Measurements from ENCODE around the gene CLMN. TPM values are rescaled to one million over a fixed set of nuclear protein-coding genes. Genes with fewer than 3 reads are reported as not detected.

CLMN gene
- total and polyA plus RNA-seq, 10 of the 15 experiments (the other 5 are each of a cell fraction or from before 2014, with no cell fraction given): 7.8 to 49.3 (median 18.5) TPM

- FAIRE-seq: no peak
- Histone ChIP-seq H4K20me1 (ENCODE audit: control insufficient read depth, insufficient read depth) (no peaks in the 10 kb centered on the region), H3K79me2 (ENCODE audit: control insufficient read depth, insufficient read depth, low read length) (no peaks in the 10 kb centered on the region), H3K9ac (ENCODE audit: control insufficient read depth, insufficient read depth, low read length) (no peak overlapping the region), H3K9me3 (replicated peaks; ENCODE audit: control insufficient read depth, insufficient read depth, low read length) (no peaks in the 10 kb centered on the region; the same call in 2 of the 3 replicates), H3K4me2 (ENCODE audit: control insufficient read depth, insufficient read depth) (no peak overlapping the region), H3K27ac (ENCODE audit: control insufficient read depth, insufficient read depth) (no peak overlapping the region), H2AFZ (ENCODE audit: control insufficient read depth, low read depth, low read length) (no peak overlapping the region), H3K36me3 (ENCODE audit: control insufficient read depth in 2 of 2, insufficient read depth in 2 of 2, low read length in 1 of 2) (no peaks in the 10 kb centered on the region), H3K27me3 (replicated peaks in 1 of 2; ENCODE audit: control insufficient read depth in 2 of 2, insufficient read depth in 2 of 2, low read length in 1 of 2) (no peaks in the 10 kb centered on the region), H3K4me1 (ENCODE audit: control insufficient read depth, insufficient read depth, low read length) (peaks cover 7% of the 10 kb centered on the region), H3K4me3 (no peak overlapping the region)
- no peak for ATAC-seq
- ChIA-PET SMC1A (ENCODE audit: uncharacterized antibody, unreplicated experiment) (no interaction called here), POLR2A (interaction anchor here (0.7 kb wide), 1 partner anchor 166 kb away, joined by 3 read pairs; no protein-coding TSS in a partner anchor), RAD21 (ENCODE audit: unreplicated experiment) (no interaction called here), CTCF (no interaction called here)
- WGBS (ENCODE audit: insufficient coverage, insufficient replicate concordance, low lambda C conversion rate, missing lambda C conversion rate): 62% methylated on average over 7 of the region's 7 CpGs
- DNase-seq (ENCODE audit: low read depth, low spot score): no peak
- TF ChIP-seq DPF2 (IDR thresholded peaks at IDR 0.05) (no peak), SIN3A (IDR thresholded peaks at IDR 0.05; ENCODE audit: low read depth, low read length) (no peak), KLF5 (IDR thresholded peaks at IDR 0.05; ENCODE audit: partially characterized antibody) (no peak), REST (IDR thresholded peaks at IDR 0.05; ENCODE audit: low read depth, low read length) (no peak), NFYB (IDR thresholded peaks at IDR 0.05; ENCODE audit: insufficient read depth, low read depth, low read length) (no peak), ZZZ3 (IDR thresholded peaks at IDR 0.05; ENCODE audit: control insufficient read depth, insufficient read length, low read depth) (no peak), HDAC2 (IDR thresholded peaks at IDR 0.05) (no peak)
- intact Hi-C loops (cut with micrococcal nuclease; ENCODE audit: unreplicated experiment) (no loop called here), in situ Hi-C loops (cut with MboI) (no loop called here)
- BruUV-seq (replicated peaks): no TSS peak
Measured at GRCh38 chr14:95274279-95274678, 45.4 kb downstream of the CLMN start.

Measured in GM12878 (cell line).